ENCODE results near the gene GTF2E1.
"Not testable (repeated sequence)": the region's sequence is repeated elsewhere in the genome, so short reads cannot be mapped to it uniquely, and the experiment has no call there.

Gene GTF2E1

DNA sequence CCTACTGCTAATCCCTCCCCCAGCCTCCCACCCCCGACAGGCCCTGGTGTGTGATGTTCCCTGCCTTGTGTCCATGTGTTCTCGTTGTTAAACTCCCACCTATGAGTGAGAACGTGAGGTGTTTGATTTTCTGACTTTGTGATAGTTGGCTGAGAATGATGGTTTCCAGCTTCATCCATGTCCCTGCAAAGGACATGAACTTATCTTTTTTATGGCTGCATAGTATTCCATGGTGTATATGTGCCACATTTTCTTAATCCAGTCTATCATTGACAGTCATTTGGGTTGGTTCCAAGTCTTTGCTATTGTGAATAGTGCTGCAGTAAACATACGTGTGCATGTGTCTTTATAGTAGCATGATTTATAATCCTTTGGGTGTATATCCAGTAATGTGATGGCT lies 16.0 kb downstream of the GTF2E1 start:
- not testable (repeated sequence) for DNase-seq

DNA sequence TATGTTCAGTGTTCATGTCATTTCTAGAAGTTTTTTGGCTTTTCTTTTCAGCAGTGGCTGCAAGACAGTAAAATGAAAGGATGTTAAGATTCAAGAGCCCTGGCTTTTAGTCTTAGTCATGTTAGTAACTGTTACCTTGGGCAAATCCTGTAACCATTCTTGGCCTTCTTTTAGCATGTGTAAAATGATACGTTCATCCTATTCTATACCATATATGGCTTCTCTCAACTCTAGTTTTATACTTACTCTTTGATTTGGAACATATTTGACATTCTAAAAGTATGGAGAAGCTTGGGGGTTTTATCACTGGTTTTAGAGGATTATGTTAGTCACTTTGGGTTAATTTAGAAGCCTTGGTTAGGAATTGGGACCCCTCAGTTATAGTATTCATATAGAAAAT lies 20.1 kb downstream of the GTF2E1 start:
- no peak for DNase-seq

DNA sequence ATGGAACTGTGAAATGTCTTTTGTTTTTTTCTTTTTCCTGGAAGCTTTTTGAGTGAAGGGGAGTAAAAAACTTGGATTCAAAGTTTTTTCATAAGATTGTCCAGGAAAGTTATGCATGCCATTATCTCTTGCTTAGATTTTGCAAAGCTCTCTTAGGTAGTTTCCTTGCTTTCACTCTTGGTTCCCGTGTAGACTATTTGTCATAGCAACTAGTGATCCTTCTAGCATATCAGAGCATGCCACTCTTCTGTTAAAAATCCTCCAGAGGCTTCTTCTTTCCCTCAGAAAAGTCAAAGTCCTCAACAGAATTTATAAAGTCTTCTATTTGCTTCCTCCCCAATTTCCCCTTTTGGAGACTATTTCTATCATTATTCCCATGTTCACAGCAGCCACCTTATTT lies 21.1 kb downstream of the GTF2E1 start:
- DNase-seq = no peak

DNA sequence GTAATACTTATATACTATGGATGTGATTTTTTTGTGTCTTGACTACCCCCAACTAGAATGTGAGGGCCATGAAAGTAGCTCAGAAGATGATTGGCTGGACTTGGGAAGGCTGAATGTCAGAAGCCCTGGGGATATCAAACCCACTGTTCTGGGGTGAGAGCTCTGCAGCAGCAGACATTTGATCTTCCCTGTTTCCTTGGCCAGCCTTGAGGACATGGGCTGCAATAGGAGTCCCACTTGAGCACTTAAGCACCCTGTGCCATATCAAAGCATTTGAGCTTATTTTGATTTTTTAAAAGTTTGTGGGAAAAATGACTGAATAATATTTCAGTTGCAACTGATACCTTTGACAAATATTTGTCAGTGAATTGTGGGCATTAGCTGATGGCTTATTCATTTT lies 21.7 kb downstream of the GTF2E1 start:
- DNase-seq = no peak

DNA sequence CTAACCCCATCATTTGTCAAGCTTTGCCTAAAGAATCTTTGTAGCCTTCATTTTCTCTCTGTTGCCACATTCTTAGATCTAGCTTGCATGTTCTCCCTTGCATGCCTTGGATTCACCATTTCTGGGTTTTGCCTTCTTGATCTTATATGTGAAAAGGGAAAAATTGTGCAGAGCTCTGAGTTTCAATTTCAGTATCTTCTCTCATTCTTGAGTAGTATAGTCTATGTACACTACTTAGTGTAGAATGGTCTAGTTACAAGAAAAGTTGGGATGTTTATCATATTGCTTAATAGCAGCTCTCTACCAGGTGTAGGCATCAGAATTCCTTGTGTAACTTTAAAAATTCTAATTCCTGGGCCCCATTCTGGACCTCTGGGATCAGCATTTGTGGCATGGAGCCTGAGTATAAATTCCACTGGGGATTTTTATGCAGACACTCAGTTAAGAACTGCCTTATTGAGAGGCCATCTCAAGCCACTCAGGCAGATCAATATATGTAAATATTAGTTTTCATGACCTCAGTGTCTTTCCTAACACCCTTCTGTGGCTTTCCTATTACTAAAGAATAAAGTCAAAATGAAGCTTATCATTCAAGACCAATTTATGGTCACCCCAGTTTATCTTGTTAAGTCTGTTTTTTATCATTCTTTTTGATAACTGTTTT lies 23.4 kb downstream of the GTF2E1 start:
- DNase-seq = no peak

DNA sequence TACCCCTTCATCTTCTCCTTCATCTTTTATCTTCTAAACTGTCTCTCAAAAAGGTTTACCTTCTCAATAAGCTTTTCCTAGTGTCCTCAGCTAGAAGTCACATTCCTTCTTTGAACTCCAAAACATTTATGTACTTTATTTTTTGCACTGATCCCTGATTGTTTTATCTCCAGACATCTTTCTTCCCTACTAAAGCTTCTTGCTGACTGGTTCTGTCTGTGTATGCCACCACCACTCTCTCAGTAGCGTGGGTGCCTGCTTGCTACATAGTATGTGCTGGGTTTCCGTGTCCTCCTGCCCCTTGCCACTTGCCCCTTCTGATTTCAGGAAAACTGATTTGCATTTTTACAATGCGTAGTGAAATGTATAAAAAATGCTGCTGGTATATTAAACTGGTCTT lies 24.0 kb downstream of the GTF2E1 start:
- no peak for DNase-seq

DNA sequence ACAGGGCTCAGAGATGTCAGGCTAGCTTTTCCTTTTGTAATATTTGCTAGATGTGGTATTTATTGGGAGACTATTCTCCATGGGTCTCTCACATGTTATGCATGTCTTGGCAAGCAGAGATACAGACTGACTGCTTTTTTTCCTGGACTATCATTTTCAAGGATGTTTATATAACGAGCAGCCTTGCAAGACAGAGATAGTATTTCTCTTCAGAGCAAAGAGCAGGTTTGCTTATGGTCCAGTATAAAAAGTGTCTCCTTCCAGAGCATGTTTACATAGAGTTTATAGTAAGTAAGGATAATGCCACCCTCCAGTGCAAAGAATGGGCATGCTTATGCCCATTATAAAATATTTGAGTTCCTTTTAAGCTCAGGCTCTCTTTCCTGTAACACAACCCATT lies 24.6 kb downstream of the GTF2E1 start:
- DNase-seq = no peak

DNA sequence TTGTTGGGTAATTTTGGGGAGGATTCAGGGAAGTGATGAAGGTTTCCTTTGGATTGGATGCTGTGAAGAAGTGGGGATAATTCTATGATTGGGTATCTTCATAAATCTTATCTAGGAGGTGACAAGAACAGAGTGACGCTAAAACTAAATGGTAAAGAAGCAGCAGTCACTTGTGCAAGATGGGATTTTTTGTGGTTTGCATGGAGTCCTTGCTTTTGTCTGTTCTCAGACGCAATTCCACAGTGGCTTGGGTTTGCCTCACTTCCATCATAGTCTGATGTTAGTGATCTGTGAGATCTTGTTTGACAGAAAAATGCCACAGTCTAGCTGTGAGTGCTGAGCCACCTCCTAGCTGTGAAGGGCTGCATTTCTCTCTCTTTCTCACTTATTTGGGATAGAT lies 26.9 kb downstream of the GTF2E1 start:
- DNase-seq = no peak

DNA sequence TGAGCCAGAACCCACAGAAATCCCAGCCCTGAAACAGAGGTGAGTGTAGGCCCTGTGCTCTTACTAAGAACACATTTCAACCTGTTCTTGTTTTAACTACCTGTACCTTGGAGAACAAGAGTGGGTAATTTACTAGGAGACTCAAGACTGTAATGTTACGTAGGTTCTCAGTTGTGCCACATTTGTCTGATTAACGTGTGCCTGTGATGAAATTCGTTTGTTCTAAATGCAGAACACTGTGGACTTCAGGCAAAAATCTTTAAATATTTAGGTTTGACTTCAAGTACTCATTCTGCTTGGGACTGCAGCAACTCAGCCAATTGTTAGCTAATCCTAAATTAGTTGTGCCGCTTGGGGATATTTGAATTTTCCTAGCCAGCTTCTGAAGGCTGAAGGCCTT lies 28.3 kb downstream of the GTF2E1 start:
- no peak for DNase-seq

DNA sequence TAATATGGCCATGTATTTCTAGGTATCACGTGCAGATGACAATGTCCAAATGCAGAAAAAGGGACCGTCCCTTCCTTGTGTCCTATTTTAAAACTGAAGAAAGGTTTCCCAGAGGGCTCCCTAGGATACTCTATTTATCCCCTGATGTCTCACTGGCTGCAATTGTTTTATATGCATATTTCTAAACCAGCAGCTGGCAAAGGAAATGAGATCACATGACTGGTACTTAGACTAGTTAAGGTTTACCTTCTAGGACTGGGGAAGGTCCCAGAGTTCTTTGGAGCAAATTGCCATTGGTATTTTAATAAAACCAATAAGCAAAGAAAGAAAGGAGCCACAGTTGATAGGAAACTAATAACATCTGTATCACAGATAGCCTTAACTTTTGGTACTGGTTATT lies 29.5 kb downstream of the GTF2E1 start:
- DNase-seq = no peak

DNA sequence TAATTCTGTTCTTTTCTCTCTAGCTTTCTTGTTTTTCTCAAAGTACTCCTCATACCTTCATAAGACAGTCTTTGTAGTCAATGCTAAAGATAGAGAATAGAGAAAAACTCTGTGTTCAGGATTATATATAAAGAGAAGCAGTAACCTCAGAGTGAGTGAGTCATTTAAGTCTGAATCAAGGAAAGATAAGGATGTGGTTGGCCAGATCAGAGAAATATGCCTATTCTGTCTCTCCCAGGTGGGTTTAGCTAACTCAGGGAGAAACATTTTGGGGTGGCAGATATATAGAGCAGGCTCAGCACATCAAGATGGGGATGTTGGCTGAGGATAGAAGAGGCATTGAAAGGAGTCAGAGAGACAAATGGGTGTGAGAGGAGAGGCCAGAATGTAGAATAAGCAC lies 31.4 kb downstream of the GTF2E1 start:
- no peak for DNase-seq

DNA sequence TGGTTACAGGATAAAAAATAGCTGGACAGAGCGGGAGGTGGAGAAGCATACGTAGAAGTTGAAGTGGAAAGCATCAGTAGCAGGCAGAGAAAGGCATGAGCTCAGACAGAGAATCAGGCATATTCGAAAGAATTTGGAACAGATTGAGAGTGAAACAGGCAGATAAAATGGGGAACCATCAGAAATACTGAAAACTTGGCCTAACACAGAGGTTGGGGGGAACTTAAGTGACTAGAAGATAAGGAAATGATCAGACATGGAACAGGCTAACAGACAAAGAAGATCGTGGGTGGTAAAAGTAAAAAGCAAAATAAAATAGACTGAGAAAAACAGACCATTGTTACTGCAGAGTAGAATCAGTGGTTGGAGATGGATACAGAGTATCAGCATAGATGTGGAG lies 32.9 kb downstream of the GTF2E1 start:
- DNase-seq = no peak

DNA sequence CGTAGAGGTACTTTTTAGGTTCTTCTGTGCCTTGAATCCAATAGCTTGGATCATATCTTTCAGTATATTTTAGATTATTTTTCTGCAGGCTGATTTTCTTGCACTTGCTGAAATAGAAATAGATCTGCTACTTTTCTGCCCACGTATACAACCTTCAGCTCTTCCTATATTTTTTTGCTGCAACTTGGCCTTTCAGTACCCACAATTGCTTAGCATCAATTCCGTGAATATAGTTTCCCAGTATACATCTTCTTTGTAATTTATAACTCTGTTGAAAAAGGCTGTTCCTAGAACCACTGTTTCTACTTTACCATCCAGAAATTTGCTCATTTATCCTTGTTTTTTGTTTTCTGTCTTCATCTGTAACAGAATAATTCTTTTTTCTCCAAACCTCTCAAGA lies 36.2 kb downstream of the GTF2E1 start:
- no peak for DNase-seq

DNA sequence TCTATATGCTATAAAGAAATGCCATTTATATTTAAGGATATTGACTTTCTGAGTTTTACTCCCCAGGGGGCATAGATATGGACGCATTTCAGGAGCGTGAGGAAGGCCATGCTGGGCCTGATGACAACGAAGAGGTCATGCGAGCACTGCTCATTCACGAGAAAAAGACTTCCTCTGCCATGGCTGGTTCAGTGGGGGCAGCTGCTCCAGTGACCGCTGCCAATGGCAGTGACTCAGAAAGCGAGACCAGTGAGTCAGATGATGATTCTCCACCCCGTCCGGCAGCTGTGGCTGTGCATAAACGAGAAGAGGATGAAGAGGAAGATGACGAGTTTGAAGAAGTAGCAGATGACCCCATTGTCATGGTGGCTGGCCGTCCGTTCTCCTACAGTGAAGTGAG lies 38.4 kb downstream of the GTF2E1 start:
- no peak for DNase-seq

DNA sequence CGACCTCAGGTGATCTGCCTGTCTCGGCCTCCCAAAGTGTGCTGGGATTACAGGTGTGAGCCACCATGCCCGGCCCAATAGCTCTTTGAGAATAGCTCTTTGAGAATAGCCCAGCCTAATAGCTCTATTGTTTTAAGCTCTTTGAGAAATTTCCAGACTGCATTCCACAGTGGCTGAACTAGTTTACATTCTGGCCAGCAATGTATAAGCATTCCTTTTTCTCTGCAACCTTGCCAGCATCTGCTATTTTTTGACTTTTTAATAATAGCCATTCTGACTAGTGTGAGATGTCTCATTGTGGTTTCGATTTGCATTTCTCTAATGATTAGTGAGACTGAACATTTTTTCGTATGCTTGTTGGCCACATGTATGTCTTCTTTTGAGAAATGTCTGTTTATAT lies 43.3 kb downstream of the GTF2E1 start:
- DNase-seq = not testable (repeated sequence)

DNA sequence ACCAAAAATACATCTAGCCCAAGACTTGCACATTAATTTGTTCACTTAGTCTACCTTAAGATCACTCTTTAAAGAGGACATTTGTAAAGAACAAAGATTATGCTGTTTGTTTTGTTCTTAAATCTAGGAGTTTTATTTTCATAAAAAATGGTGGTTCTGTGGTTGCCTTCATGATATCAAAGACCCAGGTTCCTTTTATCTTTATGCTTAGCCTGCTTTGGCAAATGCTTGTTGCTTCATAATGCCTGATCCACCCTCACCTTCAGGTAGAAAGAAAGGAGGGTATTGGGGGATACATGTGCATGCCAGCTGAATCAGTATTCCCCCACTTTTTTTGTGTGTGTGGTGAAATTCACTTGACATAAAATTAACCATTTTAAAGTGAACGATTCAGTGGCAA lies 48.5 kb downstream of the GTF2E1 start:
- no peak for DNase-seq

DNA sequence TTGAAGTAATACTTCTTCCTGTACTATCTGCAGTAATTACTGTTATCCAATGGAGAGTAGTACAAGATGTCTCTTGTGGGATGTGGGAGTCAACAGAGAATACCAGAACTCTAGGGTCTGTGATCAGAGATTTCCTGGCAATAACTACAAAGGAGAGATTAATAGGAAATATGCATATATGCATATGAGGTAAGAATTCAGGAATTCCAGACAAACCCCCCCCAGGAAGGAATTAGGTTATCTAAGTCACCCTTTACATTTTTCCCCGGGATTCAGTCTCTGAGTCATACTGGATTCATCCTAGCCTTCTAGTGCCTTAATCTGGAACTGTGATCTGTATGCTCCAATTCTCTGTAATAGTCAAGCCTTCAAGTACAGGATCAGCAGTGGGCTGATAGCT lies 49.4 kb downstream of the GTF2E1 start:
- no peak for DNase-seq

DNA sequence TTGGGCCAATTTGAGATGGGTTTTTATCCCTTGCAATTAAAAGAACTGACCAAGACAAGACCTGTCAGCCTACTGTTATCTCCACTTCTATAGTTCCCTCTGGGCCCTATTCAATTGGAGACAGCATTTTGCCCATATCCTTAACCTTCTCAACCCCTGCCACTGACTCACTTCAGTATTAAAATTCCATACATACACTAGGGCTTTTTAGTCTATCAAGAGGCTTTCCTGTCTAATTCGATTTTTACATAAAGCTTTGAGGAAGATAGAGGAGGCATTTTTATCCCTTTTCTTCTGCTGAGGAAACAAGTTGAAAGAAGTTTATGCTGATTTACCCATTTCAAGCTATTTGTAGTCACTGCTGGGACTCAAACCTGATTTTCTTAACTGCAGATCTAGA lies 51.1 kb downstream of the GTF2E1 start:
- DNase-seq = no peak

DNA sequence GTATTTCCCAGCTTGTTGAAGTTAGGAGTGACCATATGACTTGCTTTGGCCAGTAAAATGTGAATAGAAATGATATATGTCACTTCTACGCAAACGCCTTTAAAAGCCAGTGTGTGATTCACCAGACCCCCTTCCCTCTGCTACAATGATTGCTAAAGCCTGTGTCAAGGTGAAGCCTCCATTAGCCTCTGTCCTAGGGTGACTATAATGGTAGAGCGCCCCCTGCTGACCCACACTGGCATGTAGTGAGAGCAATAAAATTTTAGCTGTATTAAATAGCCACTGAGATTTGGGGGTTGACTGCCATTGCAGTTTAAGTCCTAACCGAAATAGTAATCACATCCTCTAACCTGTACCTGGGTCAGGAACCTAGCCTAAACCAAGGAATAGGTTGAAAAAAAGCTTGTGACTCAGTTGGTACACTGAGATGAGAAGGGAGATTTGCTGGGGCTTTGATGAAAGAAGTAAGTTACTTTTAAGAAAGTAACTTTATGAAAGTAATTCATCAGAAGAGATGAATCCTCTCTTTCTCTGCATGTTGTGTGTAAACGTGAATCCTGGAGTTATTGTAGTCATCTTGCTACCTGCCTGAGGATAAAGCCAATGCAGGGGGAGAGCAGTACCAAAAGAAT lies 52.6 kb downstream of the GTF2E1 start:
- peak; percentile 1 for DNase-seq

DNA sequence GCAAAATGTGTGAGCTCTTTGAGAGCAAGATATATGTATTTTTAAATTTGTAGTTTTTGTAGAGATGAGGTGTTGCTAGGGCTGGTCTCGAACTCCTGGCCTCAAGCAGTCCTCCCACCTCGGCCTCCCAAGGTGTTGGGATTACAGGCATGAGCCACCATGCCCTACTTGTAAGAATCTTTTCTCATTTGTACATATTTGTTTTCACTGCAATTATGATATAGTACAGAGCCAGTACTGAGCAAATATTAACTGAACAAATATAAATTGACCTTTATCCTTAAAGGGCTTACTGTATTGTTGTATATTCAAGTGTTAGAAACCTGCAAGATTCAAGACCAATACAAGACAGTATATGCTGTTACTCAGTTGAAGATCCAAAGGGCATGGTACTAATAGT lies 53.4 kb downstream of the GTF2E1 start:
- DNase-seq = no peak

DNA sequence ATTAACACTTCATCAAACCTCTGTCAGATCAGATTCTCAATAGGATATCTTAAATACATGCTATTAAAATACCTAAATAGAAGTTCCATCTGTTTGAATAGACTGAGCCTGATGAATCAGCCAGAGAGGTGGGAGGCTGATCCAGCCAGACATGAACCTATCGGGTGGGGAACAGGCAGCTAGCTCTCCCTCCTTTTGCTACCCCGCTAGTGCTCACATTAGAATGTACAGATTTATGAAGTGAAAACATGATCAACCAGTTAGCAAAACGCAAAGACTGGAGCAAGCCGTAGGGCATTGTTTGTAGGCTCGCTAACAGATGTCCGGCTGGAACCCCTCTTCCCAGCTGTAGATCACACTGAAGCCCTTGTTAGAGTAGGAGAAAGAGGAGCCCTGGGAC lies 54.4 kb downstream of the GTF2E1 start:
- no peak for DNase-seq

DNA sequence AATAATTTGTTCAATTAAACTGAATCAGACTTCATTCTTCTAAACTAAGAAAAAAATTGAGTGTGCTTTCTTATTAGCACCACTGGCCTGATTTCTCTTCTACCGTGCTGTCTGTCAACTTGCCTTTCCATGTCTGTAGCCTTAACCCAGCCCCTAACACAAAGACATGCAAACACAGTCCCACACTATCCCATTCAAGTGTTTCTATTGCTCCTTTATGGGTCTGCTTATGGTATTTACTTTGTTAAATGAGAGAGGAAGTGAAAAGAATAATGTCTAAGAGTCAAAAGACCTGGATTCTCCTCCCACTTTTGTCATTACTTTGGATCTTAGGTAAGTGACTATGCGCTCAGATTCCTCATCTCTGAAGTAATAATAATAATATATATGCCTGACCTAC lies 55.3 kb downstream of the GTF2E1 start:
- no peak for DNase-seq

DNA sequence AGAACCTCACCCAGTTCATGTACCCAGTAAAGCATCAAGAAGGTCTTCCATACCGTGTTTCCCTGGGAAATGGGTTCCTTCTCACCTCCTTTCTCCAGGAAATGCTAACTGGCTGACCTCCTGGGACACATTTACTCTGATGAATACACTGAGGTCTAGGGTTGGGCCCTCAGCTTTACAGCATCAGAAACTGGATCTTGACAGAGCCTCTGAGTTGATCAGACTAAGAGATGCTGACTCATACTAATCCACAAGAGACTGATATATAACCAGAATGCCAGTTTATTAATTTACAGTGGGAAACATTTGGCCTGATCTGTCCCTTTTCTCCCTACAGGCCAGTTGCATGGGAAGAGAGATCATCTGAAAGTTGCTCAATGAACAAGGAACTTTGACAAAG lies 55.8 kb downstream of the GTF2E1 start:
- DNase-seq = no peak

DNA sequence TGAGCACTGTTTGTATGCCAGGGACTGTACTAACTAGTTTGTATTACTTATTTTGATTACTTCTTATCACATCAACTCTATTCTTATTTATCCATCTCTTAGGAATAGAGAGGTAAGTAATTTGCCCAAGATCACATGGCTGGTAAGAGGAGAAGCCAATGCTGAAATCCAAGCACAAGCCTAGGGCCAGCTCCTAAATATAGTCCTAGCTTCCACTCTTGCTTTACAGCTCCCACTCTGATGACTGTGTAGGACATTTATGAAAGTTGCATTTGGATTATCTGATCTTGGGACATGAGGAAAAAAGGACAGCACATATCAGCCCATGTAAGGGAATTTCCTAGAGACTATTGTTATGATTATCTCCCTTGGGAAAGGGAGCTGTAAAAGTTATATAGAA lies 58.1 kb downstream of the GTF2E1 start:
- DNase-seq = no peak

DNA sequence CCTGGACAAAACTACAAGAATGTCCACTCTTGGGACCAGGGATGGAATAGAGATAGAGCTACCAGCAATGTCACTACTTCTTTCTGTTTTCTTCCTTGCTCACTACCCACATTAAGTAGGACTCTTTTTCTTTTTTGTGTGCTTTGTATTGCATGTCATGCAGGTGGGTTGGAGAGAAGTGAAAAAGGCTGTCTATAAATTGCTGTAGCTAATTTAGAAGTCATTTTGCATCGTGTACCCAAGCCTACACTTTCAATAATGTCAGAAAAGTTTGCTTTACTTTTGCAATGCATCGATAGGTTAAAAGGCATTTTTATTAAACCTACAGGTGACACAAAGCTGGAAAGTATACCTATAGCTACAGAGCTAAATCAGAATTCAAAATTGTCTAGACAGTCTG lies 58.9 kb downstream of the GTF2E1 start:
- DNase-seq = no peak
